Measurements from ENCODE around the gene NRP2. TPM values are rescaled to one million over a fixed set of nuclear protein-coding genes. Genes with fewer than 3 reads are reported as not detected.

The NRP2 gene
- total and polyA plus RNA-seq, 2 donors (not counting 1 experiment from before 2014, with no cell fraction given): 1.8 to 6.8 TPM

DNA sequence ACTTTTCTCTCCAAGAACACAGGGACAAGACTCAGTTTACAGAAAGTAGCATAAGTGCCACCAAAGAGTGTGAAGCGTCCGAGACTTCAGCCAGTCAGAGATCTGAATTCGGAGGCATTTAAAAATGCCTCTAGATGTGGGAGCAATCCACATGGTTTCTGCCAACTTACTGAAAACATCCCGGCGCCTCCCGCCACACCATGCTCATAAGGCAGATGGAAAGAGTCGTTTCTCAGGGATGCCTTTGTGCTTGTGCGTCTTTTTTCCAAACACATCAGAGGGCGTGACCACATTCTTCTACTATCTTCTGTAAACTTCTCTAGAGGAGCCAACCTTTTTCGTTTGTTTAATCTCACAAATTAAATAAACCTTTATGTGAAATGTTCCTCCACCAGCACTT, 88.7 kb downstream of the NRP2 start:
- no peak for ATAC-seq (ENCODE audit: low read depth)
- POLR2A ChIA-PET: no interaction called here

DNA sequence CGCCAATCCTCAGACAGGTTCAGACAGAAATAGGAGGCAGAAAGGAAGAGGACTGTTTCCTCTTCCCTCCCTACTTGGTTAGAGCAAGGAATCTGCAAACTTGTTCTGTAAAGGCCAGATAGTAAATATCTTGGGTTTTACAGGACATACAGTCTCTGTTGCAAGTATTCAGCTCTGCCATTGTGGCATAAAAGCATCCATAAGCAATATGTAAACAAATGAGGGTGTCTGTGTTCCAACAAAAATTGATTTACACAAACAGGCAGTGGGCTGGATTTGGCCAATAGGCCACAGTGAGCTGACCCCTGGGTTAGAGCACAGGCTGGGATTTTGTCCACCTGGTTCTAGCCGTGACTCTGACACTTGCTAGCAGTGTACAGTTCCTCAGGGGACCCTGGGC, 89.4 kb downstream of the NRP2 start:
- ATAC-seq (ENCODE audit: low read depth) (no peak), DNase-seq (no peak)
- 75% methylated on average over 1 of the region's 2 CpGs for WGBS (ENCODE audit: insufficient coverage)
- Mint-ChIP-seq H3K4me3 (no peak overlapping the region), H3K27me3 (peaks cover 27% of the 10 kb centered on the region), H3K9me3 (ENCODE audit: insufficient read depth) (no peaks in the 10 kb centered on the region), H3K27ac (no peak overlapping the region), H3K4me1 (peaks cover 8% of the 10 kb centered on the region)
- intact Hi-C loops (cut with micrococcal nuclease): no loop called here
- no peak overlapping the region for H3K4me3 ChIP-seq (ENCODE audit: control extremely low read depth in 1 of 5, extremely low read depth in 1 of 5, insufficient read depth in 1 of 5, low read depth in 2 of 5, low read length in 4 of 5)
- H3K4me2 ChIP-seq (replicated peaks; ENCODE audit: low read depth, low read length, poor library complexity, severe bottlenecking): no peak overlapping the region
- ChIA-PET POLR2A (no interaction called here), CTCF (no interaction called here)
- no peak for TF ChIP-seq EZH2 (IDR thresholded peaks at IDR 0.05; ENCODE audit: borderline replicate concordance, insufficient read depth, low read depth, low read length, poor library complexity, severe bottlenecking)
- TF ChIP-seq, protein P1, sequence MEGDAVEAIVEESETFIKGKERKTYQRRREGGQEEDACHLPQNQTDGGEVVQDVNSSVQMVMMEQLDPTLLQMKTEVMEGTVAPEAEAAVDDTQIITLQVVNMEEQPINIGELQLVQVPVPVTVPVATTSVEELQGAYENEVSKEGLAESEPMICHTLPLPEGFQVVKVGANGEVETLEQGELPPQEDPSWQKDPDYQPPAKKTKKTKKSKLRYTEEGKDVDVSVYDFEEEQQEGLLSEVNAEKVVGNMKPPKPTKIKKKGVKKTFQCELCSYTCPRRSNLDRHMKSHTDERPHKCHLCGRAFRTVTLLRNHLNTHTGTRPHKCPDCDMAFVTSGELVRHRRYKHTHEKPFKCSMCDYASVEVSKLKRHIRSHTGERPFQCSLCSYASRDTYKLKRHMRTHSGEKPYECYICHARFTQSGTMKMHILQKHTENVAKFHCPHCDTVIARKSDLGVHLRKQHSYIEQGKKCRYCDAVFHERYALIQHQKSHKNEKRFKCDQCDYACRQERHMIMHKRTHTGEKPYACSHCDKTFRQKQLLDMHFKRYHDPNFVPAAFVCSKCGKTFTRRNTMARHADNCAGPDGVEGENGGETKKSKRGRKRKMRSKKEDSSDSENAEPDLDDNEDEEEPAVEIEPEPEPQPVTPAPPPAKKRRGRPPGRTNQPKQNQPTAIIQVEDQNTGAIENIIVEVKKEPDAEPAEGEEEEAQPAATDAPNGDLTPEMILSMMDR (IDR thresholded peaks at IDR 0.05): no peak
- no peaks in the 10 kb centered on the region for H3K9me3 ChIP-seq (ENCODE audit: control extremely low read depth in 1 of 3, control insufficient read depth in 2 of 3, insufficient read depth in 1 of 3, low read length in 2 of 3)
- H3K9ac ChIP-seq (ENCODE audit: low read length): no peak overlapping the region
- H3K79me2 ChIP-seq (ENCODE audit: control insufficient read depth, insufficient read depth, low read length): no peaks in the 10 kb centered on the region
- no peak overlapping the region for H3K27ac ChIP-seq (ENCODE audit: low read length in 2 of 2)
- no peaks in the 10 kb centered on the region for H3K36me3 ChIP-seq (replicated peaks in 1 of 2; ENCODE audit: control extremely low read depth in 1 of 2, control insufficient read depth in 1 of 2, extremely low read depth in 1 of 2, insufficient read depth in 2 of 2, low read length in 1 of 2)
- H3K4me1 ChIP-seq (ENCODE audit: control insufficient read depth in 2 of 2, insufficient read depth in 2 of 2, low read length in 2 of 2): peaks cover 0 to 4% of the 10 kb centered on the region in 2 donors
- no peaks in the 10 kb centered on the region for H3K27me3 ChIP-seq (replicated peaks in 1 of 4; ENCODE audit: control extremely low read depth in 1 of 4, control insufficient read depth in 3 of 4, insufficient read depth in 4 of 4, low read length in 3 of 4)
- no peaks in the 10 kb centered on the region for H4K20me1 ChIP-seq (ENCODE audit: control insufficient read depth, insufficient read depth, low read length, poor library complexity, severe bottlenecking)
- H2AFZ ChIP-seq (ENCODE audit: insufficient read depth, low read depth, low read length, poor library complexity, severe bottlenecking): no peak overlapping the region

More for the DNA sequence above, 88.7 kb downstream of the NRP2 start:
- Histone ChIP-seq H3K9me3 (ENCODE audit: control extremely low read depth in 1 of 3, control insufficient read depth in 2 of 3, insufficient read depth in 1 of 3, low read length in 2 of 3) (no peaks in the 10 kb centered on the region), H3K27ac (ENCODE audit: low read length in 2 of 2) (no peak overlapping the region), H2AFZ (ENCODE audit: insufficient read depth, low read depth, low read length, poor library complexity, severe bottlenecking) (no peak overlapping the region), H4K20me1 (ENCODE audit: control insufficient read depth, insufficient read depth, low read length, poor library complexity, severe bottlenecking) (no peaks in the 10 kb centered on the region), H3K4me1 (ENCODE audit: control insufficient read depth in 2 of 2, insufficient read depth in 2 of 2, low read length in 2 of 2) (peaks cover 0 to 4% of the 10 kb centered on the region in 2 donors), H3K27me3 (replicated peaks in 1 of 4; ENCODE audit: control extremely low read depth in 1 of 4, control insufficient read depth in 3 of 4, insufficient read depth in 4 of 4, low read length in 3 of 4) (no peaks in the 10 kb centered on the region), H3K4me3 (ENCODE audit: control extremely low read depth in 1 of 5, extremely low read depth in 1 of 5, insufficient read depth in 1 of 5, low read depth in 2 of 5, low read length in 4 of 5) (no peak overlapping the region), H3K79me2 (ENCODE audit: control insufficient read depth, insufficient read depth, low read length) (no peaks in the 10 kb centered on the region), H3K4me2 (replicated peaks; ENCODE audit: low read depth, low read length, poor library complexity, severe bottlenecking) (no peak overlapping the region), H3K36me3 (replicated peaks in 1 of 2; ENCODE audit: control extremely low read depth in 1 of 2, control insufficient read depth in 1 of 2, extremely low read depth in 1 of 2, insufficient read depth in 2 of 2, low read length in 1 of 2) (no peaks in the 10 kb centered on the region), H3K9ac (ENCODE audit: low read length) (no peak overlapping the region)
- Mint-ChIP-seq H3K9me3 (ENCODE audit: insufficient read depth) (no peaks in the 10 kb centered on the region), H3K27ac (no peak overlapping the region), H3K4me3 (no peak overlapping the region), H3K27me3 (peaks cover 25% of the 10 kb centered on the region), H3K4me1 (peaks cover 8% of the 10 kb centered on the region)
- CTCF ChIA-PET: no interaction called here
- DNase-seq: no peak
- TF ChIP-seq, protein P1 (IDR thresholded peaks at IDR 0.05): no peak
- no peak for TF ChIP-seq EZH2 (IDR thresholded peaks at IDR 0.05; ENCODE audit: borderline replicate concordance, insufficient read depth, low read depth, low read length, poor library complexity, severe bottlenecking)
- intact Hi-C loops (cut with micrococcal nuclease): no loop called here
- 94% methylated on average over 9 of the region's 10 CpGs for WGBS (ENCODE audit: insufficient coverage)

All from B cell (primary cell).